Ectodermal cell (in vitro differentiated cells): ENCODE results near the gene ZNF664. TPM values are rescaled to one million over a fixed set of nuclear protein-coding genes. Genes with fewer than 3 reads are reported as not detected.
A peak's percentile ranks its signal among the peaks of the same experiment; 100 is the strongest.

Experiments
- H3K27ac ChIP-seq: 2 replicates; pipeline ENCODE4 v1.7.0; 2013; ENCODE audit warnings: mild to moderate bottlenecking, low read depth, low read length; ENCODE audit not compliant: insufficient read depth, poor library complexity, severe bottlenecking
- H3K27me3 ChIP-seq: 2 replicates; pipeline ENCODE4 v1.7.0; 2013; ENCODE audit warnings: mild to moderate bottlenecking, low read length; ENCODE audit not compliant: insufficient read depth, control insufficient read depth, poor library complexity, severe bottlenecking
- H3K36me3 ChIP-seq: one replicate; pipeline ENCODE4 v1.7.0; 2013; ENCODE audit warnings: low read length; ENCODE audit not compliant: control insufficient read depth, insufficient read depth
- H3K4me1 ChIP-seq: one replicate; pipeline ENCODE4 v1.7.0; 2013; ENCODE audit warnings: low read length; ENCODE audit not compliant: control insufficient read depth, insufficient read depth
- H3K4me3 ChIP-seq: 2 replicates; pipeline ENCODE4 v1.7.0; 2013; ENCODE audit warnings: low read depth, low read length, control low read depth; ENCODE audit not compliant: insufficient read depth
- H3K9me3 ChIP-seq: 2 replicates; pipeline ENCODE4 v1.7.0; 2013; ENCODE audit warnings: mild to moderate bottlenecking, low read length, moderate library complexity; ENCODE audit not compliant: control insufficient read depth
- WGBS, 2 experiments: methylation state at CpG; one replicate each; pipeline ENCODE4 v1.1.7; 2013; ENCODE audit warnings: missing lambda C conversion rate in 2 of 2; 5-methylcytosine and 5-hydroxymethylcytosine counted together
- polyA plus RNA-seq, 4 experiments: library from polyadenylated mRNA; stranded (reverse); fragments of 50-300 nt; gene quantifications; one replicate each; pipeline ENCODE4 v1.2.3, GENCODE V29; 2013

Gene ZNF664
- polyA plus RNA-seq (2013, experiment 1 of 4): 160 TPM
- 166 TPM for polyA plus RNA-seq (2013, experiment 2 of 4)
- polyA plus RNA-seq (2013, experiment 3 of 4): 128 TPM
- polyA plus RNA-seq (2013, experiment 4 of 4): 141 TPM

DNA sequence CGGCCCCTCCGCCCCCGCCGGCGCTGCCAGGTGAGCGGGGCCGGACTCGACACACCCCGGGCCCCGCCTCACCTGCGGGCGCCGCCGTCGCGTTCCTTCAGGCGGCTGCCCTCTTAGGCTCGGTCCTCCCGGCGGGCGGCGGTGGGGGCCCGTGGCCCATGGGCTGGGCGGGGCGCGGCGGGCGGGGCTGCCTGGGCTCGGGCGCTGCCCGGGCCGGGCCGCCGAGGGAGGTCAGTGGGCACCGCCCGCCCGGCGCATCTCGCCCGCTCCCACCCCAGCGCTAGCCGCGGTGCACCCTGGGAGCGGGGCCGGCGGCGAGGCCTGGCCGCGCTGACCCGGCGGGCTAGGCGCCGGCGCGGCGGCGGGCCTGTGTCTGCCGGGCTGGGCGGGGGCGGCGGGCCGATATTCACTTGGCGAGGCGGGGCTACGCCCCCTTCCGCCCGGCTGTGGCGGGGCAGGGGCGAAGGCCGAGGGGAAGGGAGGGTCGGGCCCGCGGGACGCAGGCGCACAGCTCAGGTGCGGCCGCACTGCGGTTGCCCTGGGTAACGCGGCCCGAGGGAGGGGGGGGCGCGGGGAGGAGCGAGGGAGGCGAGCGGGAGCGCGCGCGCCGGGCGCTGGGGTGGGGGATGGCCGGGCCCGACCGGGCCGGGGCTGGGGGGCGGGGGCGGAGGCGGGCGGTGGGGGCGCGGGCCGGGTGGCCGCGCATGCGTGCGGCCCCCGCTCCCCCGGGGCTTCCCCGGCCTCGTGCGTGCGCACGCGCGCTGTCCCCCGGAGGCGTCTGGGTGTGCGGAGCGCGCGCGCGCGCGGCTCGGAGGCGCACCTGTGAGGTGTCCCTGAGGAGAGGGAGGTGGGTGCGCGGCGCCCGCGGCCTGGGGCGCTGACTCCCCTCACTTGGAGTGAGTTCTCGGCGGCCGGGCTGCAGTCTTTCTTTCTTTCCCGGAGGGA, at the start of gene ZNF664, which contains the start of gene CCDC92:
Gene ZNF664, plus strand, starts transcription at position 759 of the 945 bp plus-strand sequence. CDS start 38,930 bp downstream, outside the sequence.
Gene CCDC92, minus strand, starts transcription at position 375 of the 945 bp plus-strand sequence. CDS start 28,526 bp downstream, outside the sequence.
- peak within 1 kb of the TSS; percentile 82 for H3K4me3 ChIP-seq
- no peaks in the 10 kb centered on the region for H3K9me3 ChIP-seq
- peak within 1 kb of the TSS; percentile 83 for H3K27ac ChIP-seq
- peaks cover 10% of the 10 kb centered on the region for H3K36me3 ChIP-seq
- peaks cover 5% of the 10 kb centered on the region for H3K4me1 ChIP-seq
- WGBS, 2 experiments: 0% methylated on average over 137 to 138 of the region's 138 CpGs
- peaks cover 45% of the 10 kb centered on the region for H3K27me3 ChIP-seq

DNA sequence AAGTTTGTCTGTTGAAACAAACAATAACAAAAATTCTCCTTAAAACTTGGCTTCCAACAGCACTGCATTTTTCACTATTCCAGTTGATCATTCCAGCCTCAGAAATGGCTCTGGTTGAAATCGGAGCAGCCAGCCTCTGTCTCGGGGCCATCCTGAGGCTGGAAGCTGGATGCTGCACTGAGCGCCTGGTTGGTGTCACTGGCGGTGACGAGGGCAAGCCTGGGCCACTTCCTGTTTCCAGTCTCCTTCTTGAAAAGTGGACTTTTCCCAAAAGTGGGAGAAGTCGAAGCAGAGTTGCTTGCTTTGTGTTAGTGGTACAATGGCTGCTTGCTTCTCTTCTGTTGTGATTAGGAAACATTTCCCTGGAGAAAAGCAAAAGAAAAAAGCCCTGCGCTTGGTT, 49.1 kb upstream of the ZNF664 start:
- WGBS, 2 experiments: 90 to 94% methylated on average over 7 of the region's 7 CpGs
- H3K4me1 ChIP-seq: no peaks in the 10 kb centered on the region
- no peaks in the 10 kb centered on the region for H3K27me3 ChIP-seq
- H3K9me3 ChIP-seq: no peaks in the 10 kb centered on the region
- no peak overlapping the region for H3K27ac ChIP-seq
- no peak overlapping the region for H3K4me3 ChIP-seq
- no peaks in the 10 kb centered on the region for H3K36me3 ChIP-seq

DNA sequence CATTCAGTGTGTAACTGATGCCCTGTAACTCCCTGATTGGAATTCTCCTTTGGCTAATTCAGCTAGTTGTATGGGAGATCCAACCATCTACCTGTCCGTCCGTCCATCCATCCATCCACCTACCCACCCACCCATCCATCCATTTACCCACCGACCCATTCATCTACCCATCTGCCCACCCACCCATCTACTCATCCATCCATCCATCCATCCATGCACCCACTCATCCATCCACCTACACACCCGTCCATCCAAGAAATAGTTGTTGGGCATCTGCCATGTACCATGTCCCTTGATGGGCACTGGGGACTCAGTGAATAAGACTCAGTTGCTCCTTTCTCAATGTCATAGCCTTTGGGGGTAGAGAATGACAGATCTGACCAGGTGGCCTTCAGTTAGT, 48.5 kb upstream of the ZNF664 start:
- H3K36me3 ChIP-seq: no peaks in the 10 kb centered on the region
- no peaks in the 10 kb centered on the region for H3K9me3 ChIP-seq
- no peak overlapping the region for H3K4me3 ChIP-seq
- no peaks in the 10 kb centered on the region for H3K4me1 ChIP-seq
- no peaks in the 10 kb centered on the region for H3K27me3 ChIP-seq
- 88 to 92% methylated on average over 4 of the region's 4 CpGs for WGBS, 2 experiments
- H3K27ac ChIP-seq: no peak overlapping the region

DNA sequence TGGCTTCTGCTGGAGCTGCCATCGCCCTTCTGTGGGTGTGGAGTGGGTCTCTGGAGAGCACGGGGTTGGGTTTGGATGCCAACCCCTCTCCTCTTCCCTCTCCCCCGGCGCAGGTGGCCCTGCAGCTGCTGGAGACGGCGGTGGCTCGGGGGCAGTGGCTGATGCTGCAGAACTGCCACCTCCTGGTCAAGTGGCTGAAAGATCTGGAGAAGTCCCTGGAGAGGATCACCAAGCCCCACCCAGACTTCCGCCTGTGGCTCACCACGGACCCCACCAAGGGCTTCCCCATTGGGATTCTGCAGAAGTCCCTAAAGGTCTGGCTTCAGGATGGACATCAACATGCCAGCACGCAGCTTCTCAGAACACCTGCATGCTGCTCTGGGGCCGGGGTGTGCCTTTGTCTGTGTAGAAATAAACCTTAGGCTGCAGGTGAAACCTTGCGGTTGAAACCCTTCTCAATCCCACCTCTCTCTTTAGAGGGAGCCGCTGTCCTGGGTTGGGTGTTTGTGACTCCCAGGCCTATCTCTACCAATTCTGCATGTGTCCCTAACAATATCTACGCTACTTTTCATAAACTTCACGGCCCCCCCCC, 44.6 kb upstream of the ZNF664 start:
- Histone ChIP-seq H3K9me3 (no peaks in the 10 kb centered on the region), H3K4me1 (no peaks in the 10 kb centered on the region), H3K27ac (no peak overlapping the region), H3K4me3 (no peak overlapping the region), H3K27me3 (no peaks in the 10 kb centered on the region), H3K36me3 (no peaks in the 10 kb centered on the region)
- 86 to 87% methylated on average over 15 of the region's 15 CpGs for WGBS, 2 experiments

DNA sequence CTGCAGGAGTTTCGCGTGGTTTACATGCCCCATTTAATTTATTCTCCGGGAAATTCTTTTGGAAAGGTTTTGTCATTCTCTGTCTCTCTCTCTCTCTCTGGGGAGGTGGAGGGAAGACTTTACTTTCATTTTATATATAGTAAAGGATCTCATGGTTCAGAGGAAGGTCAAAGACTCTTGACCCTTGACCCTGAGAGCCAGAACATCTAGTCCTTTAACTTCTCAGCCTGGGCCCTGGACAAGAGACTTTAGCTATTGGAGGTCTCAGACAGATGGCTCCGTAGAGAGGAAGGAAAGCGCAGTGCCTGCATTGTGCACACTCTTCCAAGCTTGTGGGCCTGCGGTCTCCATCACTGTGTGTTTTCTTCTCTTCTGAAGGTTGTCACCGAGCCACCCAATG, 44.1 kb upstream of the ZNF664 start:
- no peak overlapping the region for H3K4me3 ChIP-seq
- no peaks in the 10 kb centered on the region for H3K27me3 ChIP-seq
- 94 to 95% methylated on average over 4 to 5 of the region's 7 CpGs for WGBS, 2 experiments
- no peaks in the 10 kb centered on the region for H3K36me3 ChIP-seq
- H3K27ac ChIP-seq: no peak overlapping the region
- H3K4me1 ChIP-seq: no peaks in the 10 kb centered on the region
- H3K9me3 ChIP-seq: no peaks in the 10 kb centered on the region

DNA sequence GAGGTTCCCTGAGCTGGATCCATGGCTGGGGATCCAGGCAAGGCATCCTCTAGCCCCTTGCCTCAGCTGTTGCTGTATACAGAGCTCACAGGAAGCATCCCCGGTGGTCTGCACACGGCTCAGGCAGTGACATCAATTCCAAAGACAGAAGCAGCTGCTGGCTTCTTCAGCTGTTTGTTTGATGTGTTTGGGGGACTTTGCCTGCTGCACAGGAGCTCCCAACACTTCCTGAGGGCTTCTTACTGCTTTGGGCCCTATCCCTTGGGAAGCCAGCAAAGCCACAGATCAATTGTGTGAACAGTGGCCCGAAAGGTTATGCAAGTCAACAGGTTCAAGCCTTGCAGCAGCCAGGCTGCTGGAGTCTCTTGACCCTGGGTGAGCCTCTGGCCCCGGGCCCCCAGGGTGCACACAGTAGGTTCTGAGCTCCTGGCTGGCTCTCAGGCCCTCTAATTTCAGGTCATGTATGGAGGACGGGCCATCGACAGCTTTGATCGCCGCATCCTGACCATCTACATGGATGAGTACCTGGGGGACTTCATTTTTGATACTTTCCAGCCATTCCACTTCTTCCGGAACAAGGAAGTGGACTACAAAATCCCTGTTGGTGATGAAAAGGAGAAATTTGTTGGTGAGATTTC, 43.0 kb upstream of the ZNF664 start:
- Histone ChIP-seq H3K4me3 (no peak overlapping the region), H3K4me1 (no peaks in the 10 kb centered on the region), H3K36me3 (no peaks in the 10 kb centered on the region), H3K9me3 (no peaks in the 10 kb centered on the region), H3K27ac (no peak overlapping the region), H3K27me3 (no peaks in the 10 kb centered on the region)
- 92 to 93% methylated on average over 9 of the region's 9 CpGs for WGBS, 2 experiments

DNA sequence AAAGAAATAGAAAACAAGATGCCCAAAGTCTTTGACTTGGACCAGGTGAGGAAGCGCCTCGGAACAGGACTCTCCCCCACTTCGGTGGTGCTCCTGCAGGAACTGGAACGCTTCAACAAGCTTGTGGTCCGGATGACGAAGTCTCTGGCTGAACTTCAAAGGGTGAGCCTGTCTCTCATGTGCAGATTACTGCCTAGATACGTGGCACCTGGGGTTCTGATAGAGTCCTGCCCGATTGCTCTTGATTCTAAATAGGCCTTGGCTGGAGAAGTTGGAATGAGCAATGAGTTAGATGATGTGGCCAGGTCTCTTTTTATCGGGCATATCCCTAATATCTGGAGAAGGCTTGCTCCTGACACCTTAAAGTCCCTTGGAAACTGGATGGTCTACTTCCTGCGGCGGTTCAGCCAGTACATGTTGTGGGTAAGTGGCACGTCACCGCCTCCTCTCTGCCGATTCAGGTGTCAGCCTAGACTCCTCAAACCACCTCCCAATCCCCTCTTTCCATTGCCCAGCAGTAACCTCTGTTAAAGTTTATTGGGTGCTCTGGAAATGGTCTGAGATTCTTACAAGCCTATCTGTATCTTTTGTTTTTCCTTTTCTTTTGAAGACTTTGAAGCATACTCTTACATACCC, 41.2 kb upstream of the ZNF664 start:
- H3K27me3 ChIP-seq: no peaks in the 10 kb centered on the region

DNA sequence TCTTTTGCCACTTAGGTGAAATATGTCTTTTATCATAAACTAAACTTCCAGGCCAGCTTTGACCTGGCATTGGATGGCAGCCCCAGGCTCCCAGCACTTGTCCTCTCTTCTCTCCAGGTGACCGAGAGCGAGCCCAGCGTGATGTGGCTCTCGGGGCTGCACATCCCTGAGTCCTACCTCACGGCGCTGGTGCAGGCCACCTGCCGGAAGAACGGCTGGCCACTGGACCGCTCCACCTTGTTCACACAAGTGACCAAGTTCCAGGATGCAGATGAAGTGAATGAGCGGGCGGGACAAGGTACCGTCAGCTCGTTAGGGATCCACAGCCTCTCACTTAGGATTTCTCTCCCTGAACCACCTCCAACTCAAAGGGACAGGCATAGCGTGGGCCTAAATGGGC, 39.8 kb upstream of the ZNF664 start:
- Histone ChIP-seq H3K4me3 (no peak overlapping the region), H3K27me3 (no peaks in the 10 kb centered on the region), H3K27ac (no peak overlapping the region), H3K36me3 (no peaks in the 10 kb centered on the region), H3K4me1 (no peaks in the 10 kb centered on the region), H3K9me3 (no peaks in the 10 kb centered on the region)
- WGBS, 2 experiments: 93 to 96% methylated on average over 14 of the region's 14 CpGs

More for the DNA sequence above, 41.2 kb upstream of the ZNF664 start:
- Histone ChIP-seq H3K4me3 (no peak overlapping the region), H3K36me3 (no peaks in the 10 kb centered on the region), H3K4me1 (no peaks in the 10 kb centered on the region), H3K27ac (no peak overlapping the region), H3K9me3 (no peaks in the 10 kb centered on the region)
- 89 to 92% methylated on average over 14 of the region's 14 CpGs for WGBS, 2 experiments

GRCh38 chr12:123934016-123934620, 38.9 kb upstream of the ZNF664 start:
- no peak overlapping the region for H3K27ac ChIP-seq
- WGBS, 2 experiments: 89 to 90% methylated on average over 11 of the region's 11 CpGs
- H3K36me3 ChIP-seq: no peaks in the 10 kb centered on the region
- H3K4me1 ChIP-seq: no peaks in the 10 kb centered on the region
- H3K9me3 ChIP-seq: no peaks in the 10 kb centered on the region
- H3K4me3 ChIP-seq: no peak overlapping the region
- H3K27me3 ChIP-seq: no peaks in the 10 kb centered on the region
